Aorta (tissue), 5 donors: ENCODE measurements around the gene BIK. TPM values are rescaled to one million over a fixed set of nuclear protein-coding genes. Genes with fewer than 3 reads are reported as not detected.

Source experiments
- ATAC-seq: fragments of 200-7000 bp; cut with Tn5 transposase; one replicate; pipeline ENCODE4 v1.9.1; 2022; ENCODE audit warnings: moderate library complexity; ENCODE audit not compliant: low FRiP score
- DNase-seq, 2 donors: peaks; one replicate each; pipeline ENCODE4 v3.0.0-alpha.2; 2020
- H3K27ac ChIP-seq, 2 donors: one replicate each; pipeline ENCODE4 v1.5.1; 2013; ENCODE audit warnings: low read length in 2 of 2, mild to moderate bottlenecking in 2 of 2, moderate library complexity in 2 of 2, control low read depth in 1 of 2, inconsistent platforms in 1 of 2, low read depth in 1 of 2
- H3K27me3 ChIP-seq, 2 donors: one replicate each; pipeline ENCODE4 v1.6.1; 2013; ENCODE audit warnings: control low read depth in 1 of 2, low read length in 1 of 2, mild to moderate bottlenecking in 1 of 2, moderate library complexity in 1 of 2; ENCODE audit not compliant: insufficient read depth in 2 of 2, control insufficient read depth in 1 of 2
- H3K36me3 ChIP-seq, 2 donors: one replicate each; pipeline ENCODE4 v1.6.1; 2013; ENCODE audit warnings: control low read depth in 1 of 2, low read length in 1 of 2, mild to moderate bottlenecking in 1 of 2; ENCODE audit not compliant: insufficient read depth in 2 of 2, control insufficient read depth in 1 of 2
- H3K4me1 ChIP-seq, 2 donors: one replicate each; pipeline ENCODE4 v1.6.1; 2013; ENCODE audit warnings: low read length in 2 of 2, control low read depth in 1 of 2, mild to moderate bottlenecking in 1 of 2, moderate library complexity in 1 of 2; ENCODE audit not compliant: insufficient read depth in 2 of 2, control insufficient read depth in 1 of 2
- H3K4me3 ChIP-seq, 2 donors: one replicate each; pipeline ENCODE4 v1.5.1; 2013; ENCODE audit warnings: low read length in 2 of 2, control low read depth in 1 of 2, mild to moderate bottlenecking in 1 of 2
- H3K9me3 ChIP-seq: one replicate; pipeline ENCODE4 v1.6.1; 2013; ENCODE audit warnings: mild to moderate bottlenecking, low read length; ENCODE audit not compliant: control insufficient read depth
- WGBS, 2 donors: extraction: QIAGEN DNeasy Blood & Tissue Kit; methylation state at CpG; one replicate each; pipeline ENCODE4 v1.1.7; 2013; 5-methylcytosine and 5-hydroxymethylcytosine counted together
- intact Hi-C, 2 donors: fragments of 100-400 bp; cut with DNase I; formaldehyde crosslinking; loops; one replicate each; pipeline versions ENCODE4 v1.14.2 to v1.15.0; 2022
- long read RNA-seq, 2 donors: library from polyadenylated mRNA; unstranded; transcript quantifications; one replicate each; pipeline ENCODE4 v2.0.0, GENCODE V29; 2020 to 2021
- polyA plus RNA-seq, 2 donors: library from polyadenylated mRNA; stranded (reverse); fragments of 200-250 nt; gene quantifications; one replicate each; pipeline ENCODE4 v1.2.3, GENCODE V29; 2013
- total RNA-seq, 2 donors: library from RNA; stranded (reverse); fragmentation: NEBNext Ultra II Directional; extraction: Animal tissue kit (Norgen Biotek cat#: 25700); gene quantifications; one replicate each; pipeline ENCODE4 v1.2.1, GENCODE V29; 2021
- donor health status: healthy with polysubstance abuse.
- donor health status: Bipolar disorder and iron deficiency.
- donor health status: DM: no; HTN: no; CAD: no.
- donor health status: DM: no; HTN: no; CAD: no.
- donor health status: DM: yes; HTN: yes; CAD: no.

BIK gene, protein sequence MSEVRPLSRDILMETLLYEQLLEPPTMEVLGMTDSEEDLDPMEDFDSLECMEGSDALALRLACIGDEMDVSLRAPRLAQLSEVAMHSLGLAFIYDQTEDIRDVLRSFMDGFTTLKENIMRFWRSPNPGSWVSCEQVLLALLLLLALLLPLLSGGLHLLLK
- not detected for total RNA-seq
- polyA plus RNA-seq: 1 to 10 TPM in 1 of 2 donors, under 1 TPM in 1; 0.23 to 1.6 TPM
- long read RNA-seq, donor 1, partial matches to known transcripts: 0 of 2 reads
- long read RNA-seq, donor 1, other reads (novel, unspliced or antisense): 1 of 2 reads
- long read RNA-seq, donor 2: 0 reads

DNA sequence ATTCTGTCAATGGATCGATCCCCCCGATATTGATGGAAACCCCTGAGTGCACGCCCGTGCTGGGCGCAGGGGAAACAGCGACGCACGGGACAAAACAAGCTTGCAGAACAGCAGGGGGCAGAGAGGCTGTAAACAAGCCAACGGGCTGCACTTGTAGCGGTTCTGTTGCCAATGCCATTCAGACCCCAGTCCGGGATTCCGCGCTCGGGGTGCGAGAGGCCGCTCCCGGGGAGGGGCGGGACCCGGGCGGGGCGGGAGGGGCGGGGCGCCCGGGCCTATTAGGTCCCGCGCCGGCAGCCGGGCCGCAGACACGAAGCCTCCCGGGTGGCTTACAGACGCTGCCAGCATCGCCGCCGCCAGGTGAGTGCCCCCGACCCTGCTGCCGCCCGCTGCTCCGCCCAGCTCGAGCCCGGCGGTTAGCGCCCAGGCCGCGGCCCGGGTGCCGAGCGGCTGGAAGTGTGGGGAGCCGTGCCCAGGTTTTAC lies at the start of gene BIK:
Gene BIK, plus strand, starts transcription at position 307 of the 483 bp plus-strand sequence. CDS start 13,273 bp downstream, outside the sequence.
- intact Hi-C loops: no loop called here
- peak; percentile 29 for ATAC-seq
- H3K9me3 ChIP-seq: no peaks in the 10 kb centered on the region
- peak in 1 of 2 donors; percentile 58 for DNase-seq
- H3K27ac ChIP-seq: no peak within 1 kb of the TSS
- no peaks in the 10 kb centered on the region for H3K4me1 ChIP-seq
- H3K27me3 ChIP-seq: no peaks in the 10 kb centered on the region
- 1% methylated on average over 29 to 49 of the region's 49 CpGs for WGBS, 2 donors
- no peaks in the 10 kb centered on the region for H3K36me3 ChIP-seq
- H3K4me3 ChIP-seq: peak within 1 kb of the TSS; percentile 18 to 19

GRCh38 chr22:43066134-43066533 lies 44.4 kb upstream of the BIK start:
- WGBS, 2 donors: 90 to 94% methylated on average over 7 of the region's 7 CpGs
- intact Hi-C loops: no loop called here
- Histone ChIP-seq H3K9me3 (no peaks in the 10 kb centered on the region), H3K4me1 (no peaks in the 10 kb centered on the region), H3K36me3 (peaks cover 0 to 3% of the 10 kb centered on the region in 2 donors), H3K27me3 (no peaks in the 10 kb centered on the region), H3K4me3 (no peak overlapping the region), H3K27ac (no peak overlapping the region)
- no peak for DNase-seq
- no peak for ATAC-seq

- WGBS, 2 donors: 69 to 76% methylated on average over 11 of the region's 11 CpGs
- intact Hi-C loops: no loop called here
- peaks cover 0 to under 1% of the 10 kb centered on the region in 2 donors for H3K36me3 ChIP-seq
These were observed 43.6 kb upstream of the BIK start for GRCh38 chr22:43066844-43067385.

GRCh38 chr22:43077121-43077877 lies 33.3 kb upstream of the BIK start:
- Histone ChIP-seq H3K36me3 (no peaks in the 10 kb centered on the region), H3K27me3 (no peaks in the 10 kb centered on the region), H3K4me3 (no peak overlapping the region), H3K4me1 (no peaks in the 10 kb centered on the region), H3K9me3 (no peaks in the 10 kb centered on the region), H3K27ac (no peak overlapping the region)
- intact Hi-C loops: no loop called here
- 76 to 78% methylated on average over 20 of the region's 20 CpGs for WGBS, 2 donors
- DNase-seq (no peak), ATAC-seq (no peak)

More at GRCh38 chr22:43066844-43067385, 43.6 kb upstream of the BIK start:
- Histone ChIP-seq H3K4me3 (no peak overlapping the region), H3K4me1 (no peaks in the 10 kb centered on the region), H3K27me3 (no peaks in the 10 kb centered on the region), H3K27ac (no peak overlapping the region), H3K9me3 (no peaks in the 10 kb centered on the region)
- no peak for DNase-seq
- no peak for ATAC-seq

- Histone ChIP-seq H3K27me3 (no peaks in the 10 kb centered on the region), H3K9me3 (no peaks in the 10 kb centered on the region), H3K36me3 (no peaks in the 10 kb centered on the region), H3K4me3 (no peak overlapping the region), H3K27ac (no peak overlapping the region), H3K4me1 (no peaks in the 10 kb centered on the region)
- 92% methylated on average over 8 to 12 of the region's 12 CpGs for WGBS, 2 donors
- DNase-seq (no peak), ATAC-seq (no peak)
- intact Hi-C loops: no loop called here
These were observed 32.0 kb upstream of the BIK start for GRCh38 chr22:43078522-43078921.

DNA sequence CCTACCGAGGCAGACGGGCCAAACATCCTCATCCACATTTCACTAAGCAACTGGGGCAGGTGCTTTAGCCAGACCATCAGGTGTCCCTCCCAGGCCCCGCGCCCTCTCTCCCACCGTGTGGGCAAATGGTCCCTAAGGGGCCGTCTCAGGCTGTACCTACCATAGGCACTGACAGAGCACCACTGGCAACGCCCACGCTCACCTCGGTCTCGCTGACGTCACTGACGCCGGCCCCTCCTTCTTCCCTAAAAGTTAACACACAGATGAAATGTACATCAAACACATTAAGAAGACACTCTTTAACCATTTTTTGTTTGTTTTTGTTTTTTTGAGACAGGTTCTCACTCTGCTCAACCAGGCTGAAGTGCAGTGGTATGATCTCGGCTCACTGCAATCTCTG lies 30.8 kb upstream of the BIK start:
- ATAC-seq (no peak), DNase-seq (no peak)
- Histone ChIP-seq H3K36me3 (no peaks in the 10 kb centered on the region), H3K4me3 (no peak overlapping the region), H3K4me1 (no peaks in the 10 kb centered on the region), H3K27me3 (no peaks in the 10 kb centered on the region), H3K9me3 (no peaks in the 10 kb centered on the region), H3K27ac (no peak overlapping the region)
- 91% methylated on average over 14 of the region's 14 CpGs for WGBS, 2 donors
- intact Hi-C loops: no loop called here

DNA sequence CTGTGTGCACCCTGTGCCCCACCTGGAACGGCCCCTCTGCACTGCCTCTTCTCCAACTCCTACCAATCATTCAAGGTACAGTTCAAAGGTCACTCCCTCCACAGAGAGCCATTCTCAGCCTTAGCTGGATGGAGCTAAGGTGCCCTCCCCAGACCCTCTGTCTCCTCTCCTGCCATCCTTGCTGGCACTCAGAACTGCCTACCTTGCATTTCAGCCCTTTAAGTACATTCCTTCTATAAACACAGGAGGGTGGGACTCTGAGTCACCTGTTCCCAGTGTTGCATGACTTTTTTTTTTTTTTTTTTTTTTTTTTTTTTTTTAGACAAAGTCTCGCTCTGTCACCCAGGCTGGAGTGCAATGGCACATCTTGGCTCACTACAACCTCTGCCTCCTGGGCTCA lies 29.9 kb upstream of the BIK start:
- H3K9me3 ChIP-seq: no peaks in the 10 kb centered on the region
- H3K4me1 ChIP-seq: no peaks in the 10 kb centered on the region
- H3K36me3 ChIP-seq: no peaks in the 10 kb centered on the region
- 93 to 94% methylated on average over 2 of the region's 2 CpGs for WGBS, 2 donors
- ATAC-seq: no peak
- H3K27ac ChIP-seq: no peak overlapping the region
- no peaks in the 10 kb centered on the region for H3K27me3 ChIP-seq
- H3K4me3 ChIP-seq: no peak overlapping the region
- intact Hi-C loops: no loop called here
- no peak for DNase-seq

DNA sequence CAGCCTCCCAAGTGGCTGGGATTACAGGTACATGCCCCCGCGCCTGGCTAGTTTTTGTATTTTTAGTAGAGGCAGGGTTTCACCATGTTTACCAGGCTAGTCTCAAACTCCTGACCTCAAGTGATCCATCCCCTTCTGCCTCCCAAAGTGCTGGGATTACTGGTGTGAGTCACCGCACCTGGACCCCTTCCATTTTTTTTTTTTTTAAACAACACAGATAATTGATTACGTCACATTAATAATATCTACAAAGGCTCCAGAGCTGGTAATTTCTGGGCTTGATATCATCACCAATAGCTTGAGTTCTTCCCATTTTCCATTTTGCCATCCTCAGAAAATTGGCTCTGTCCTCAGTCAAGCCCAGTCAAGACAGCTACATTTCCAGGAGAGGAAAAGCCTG lies 28.6 kb upstream of the BIK start:
- Histone ChIP-seq H3K4me3 (no peak overlapping the region), H3K27me3 (no peaks in the 10 kb centered on the region), H3K36me3 (no peaks in the 10 kb centered on the region), H3K9me3 (no peaks in the 10 kb centered on the region), H3K27ac (no peak overlapping the region), H3K4me1 (no peaks in the 10 kb centered on the region)
- 95 to 97% methylated on average over 4 of the region's 4 CpGs for WGBS, 2 donors
- no peak for ATAC-seq
- no peak for DNase-seq
- intact Hi-C loops: no loop called here
